ENCODE data around the gene NCOA1. TPM values are rescaled to one million over a fixed set of nuclear protein-coding genes. Genes with fewer than 3 reads are reported as not detected.

Gene NCOA1
- polyA plus RNA-seq, 1 donor from 2014 or later = 23.0 TPM

GRCh38 chr2:24512404-24512803 is 21.4 kb downstream of the NCOA1 start:
- Histone ChIP-seq H3K27me3 (ENCODE audit: insufficient read depth, low read depth, low read length) (no peaks in the 10 kb centered on the region), H3K9me3 (ENCODE audit: low read length) (no peaks in the 10 kb centered on the region)

GRCh38 chr2:24512831-24513230 is 21.8 kb downstream of the NCOA1 start:
- Histone ChIP-seq H3F3A (ENCODE audit: insufficient read depth, low read length, poor library complexity, severe bottlenecking) (no peaks in the 10 kb centered on the region), H3K4me3 (ENCODE audit: low read length) (no peak overlapping the region), H3K79me2 (replicated peaks; ENCODE audit: insufficient read depth, low read length) (peaks cover 76% of the 10 kb centered on the region), H3K27ac (ENCODE audit: low read length) (no peak overlapping the region), H3K27me3 (ENCODE audit: insufficient read depth, low read depth, low read length) (no peaks in the 10 kb centered on the region), H3K9ac (ENCODE audit: low read length) (no peak overlapping the region), H3K9me2 (ENCODE audit: insufficient read depth, low read length) (no peaks in the 10 kb centered on the region), H3K36me3 (ENCODE audit: insufficient read depth, low read length) (no peaks in the 10 kb centered on the region), H4K20me1 (ENCODE audit: insufficient read depth) (no peaks in the 10 kb centered on the region), H3K9me3 (ENCODE audit: low read length) (no peaks in the 10 kb centered on the region), H3K4me2 (ENCODE audit: low read length) (no peak overlapping the region), H2AFZ (ENCODE audit: low read depth, low read length) (no peak overlapping the region)
- no peak for TF ChIP-seq SMC3 (conservative IDR thresholded peaks at IDR 0.05; ENCODE audit: poor library complexity)
- no peak for TF ChIP-seq TAF1 (IDR thresholded peaks at IDR 0.05; ENCODE audit: low read depth)
- TF ChIP-seq REST (IDR thresholded peaks at IDR 0.05; ENCODE audit: borderline replicate concordance) = no peak
- TF ChIP-seq POLR2AphosphoS5 (IDR thresholded peaks at IDR 0.05) = no peak

More at GRCh38 chr2:24512404-24512803, 21.4 kb downstream of the NCOA1 start:
- no peak overlapping the region for H3K9ac ChIP-seq (ENCODE audit: low read length)
- H3F3A ChIP-seq (ENCODE audit: insufficient read depth, low read length, poor library complexity, severe bottlenecking) = no peaks in the 10 kb centered on the region
- no peaks in the 10 kb centered on the region for H4K20me1 ChIP-seq (ENCODE audit: insufficient read depth)
- H3K27ac ChIP-seq (ENCODE audit: low read length) = no peak overlapping the region
- peaks cover 80% of the 10 kb centered on the region for H3K79me2 ChIP-seq (replicated peaks; ENCODE audit: insufficient read depth, low read length)
- TF ChIP-seq SMC3 (conservative IDR thresholded peaks at IDR 0.05; ENCODE audit: poor library complexity) = no peak
- no peak for TF ChIP-seq TAF1 (IDR thresholded peaks at IDR 0.05; ENCODE audit: low read depth)
- no peak for TF ChIP-seq MXI1 (conservative IDR thresholded peaks at IDR 0.05; ENCODE audit: poor library complexity, severe bottlenecking)
- TF ChIP-seq EZH2 (IDR thresholded peaks at IDR 0.05; ENCODE audit: borderline replicate concordance, insufficient read depth, low read length, poor library complexity, severe bottlenecking) = no peak
- no peak for TF ChIP-seq CTCF (IDR thresholded peaks at IDR 0.05; ENCODE audit: poor library complexity, severe bottlenecking)
- no peak for TF ChIP-seq RAD21 (conservative IDR thresholded peaks at IDR 0.05)
- no peak for TF ChIP-seq REST (IDR thresholded peaks at IDR 0.05; ENCODE audit: borderline replicate concordance)
- TF ChIP-seq EP300 (conservative IDR thresholded peaks at IDR 0.05; ENCODE audit: poor library complexity, severe bottlenecking) = no peak
- no peak for TF ChIP-seq POLR2AphosphoS5 (IDR thresholded peaks at IDR 0.05)
- no peak overlapping the region for H3K4me2 ChIP-seq (ENCODE audit: low read length)
- H3K9me2 ChIP-seq (ENCODE audit: insufficient read depth, low read length) = no peaks in the 10 kb centered on the region
- H3K4me3 ChIP-seq (ENCODE audit: low read length) = no peak overlapping the region
- H2AFZ ChIP-seq (ENCODE audit: low read depth, low read length) = no peak overlapping the region
- H3K36me3 ChIP-seq (ENCODE audit: insufficient read depth, low read length) = no peaks in the 10 kb centered on the region
